GM23338 (cell line): Measurements from ENCODE around the gene DDC.

Experiments
- CREB1 ChIP-seq: fragments of 250-450 bp; sonication (Bioruptor Pico); IDR thresholded peaks from 2 replicates; pipeline ENCODE4 v1.5.0; 2020; ENCODE audit warnings: low read depth, mild to moderate bottlenecking, moderate library complexity
- EZH2 ChIP-seq: fragments of 200-600 bp; sonication (generic); IDR thresholded peaks from one replicate; pipeline ENCODE4 v1.8.0; 2017; ENCODE audit warnings: antibody characterized with exemption, mild to moderate bottlenecking, low read depth; ENCODE audit not compliant: unreplicated experiment
- EZH2phosphoT487 ChIP-seq: fragments of 200-600 bp; sonication (generic); IDR thresholded peaks from one replicate; pipeline ENCODE4 v1.8.1; 2018; ENCODE audit warnings: antibody characterized with exemption; ENCODE audit not compliant: unreplicated experiment
- JUNB ChIP-seq: IDR thresholded peaks from one replicate; pipeline ENCODE4 v1.6.1; 2016; ENCODE audit warnings: antibody characterized with exemption; ENCODE audit not compliant: unreplicated experiment
- POLR2AphosphoS5 ChIP-seq: IDR thresholded peaks from 2 replicates; pipeline ENCODE4 v1.6.1; 2016; ENCODE audit warnings: antibody characterized with exemption, low read depth
- STAT1 ChIP-seq: IDR thresholded peaks from one replicate; pipeline ENCODE4 v1.6.1; 2016; ENCODE audit warnings: antibody characterized with exemption; ENCODE audit not compliant: unreplicated experiment
- ZNF114 ChIP-seq: fragments of 250-450 bp; sonication (Bioruptor Pico); IDR thresholded peaks from 2 replicates; pipeline ENCODE4 v1.5.0; 2020; ENCODE audit warnings: mild to moderate bottlenecking, moderate library complexity
- ZNF331 ChIP-seq: fragments of 250-450 bp; sonication (Bioruptor Pico); IDR thresholded peaks from 2 replicates; pipeline ENCODE4 v1.5.0; 2020; ENCODE audit warnings: low read depth, mild to moderate bottlenecking, moderate library complexity
- TF ChIP-seq, protein P1 (sequence below), 2 experiments: fragments of 200-600 bp in 1 of 2; sonication (generic) in 1 of 2; conservative IDR thresholded peaks; 2 replicates each; pipeline versions ENCODE4 v1.5.1 to v1.6.1; 2016 to 2017; ENCODE audit warnings: antibody characterized with exemption in 2 of 2, low read depth in 2 of 2, mild to moderate bottlenecking in 2 of 2, moderate library complexity in 1 of 2
- TF ChIP-seq, protein P2 (sequence below): IDR thresholded peaks from one replicate; pipeline ENCODE4 v1.6.1; 2018; ENCODE audit warnings: antibody characterized with exemption; ENCODE audit not compliant: unreplicated experiment
- TF ChIP-seq, protein P3 (sequence below): IDR thresholded peaks from 2 replicates; pipeline ENCODE4 v1.6.1; 2016; ENCODE audit warnings: antibody characterized with exemption

DNA sequence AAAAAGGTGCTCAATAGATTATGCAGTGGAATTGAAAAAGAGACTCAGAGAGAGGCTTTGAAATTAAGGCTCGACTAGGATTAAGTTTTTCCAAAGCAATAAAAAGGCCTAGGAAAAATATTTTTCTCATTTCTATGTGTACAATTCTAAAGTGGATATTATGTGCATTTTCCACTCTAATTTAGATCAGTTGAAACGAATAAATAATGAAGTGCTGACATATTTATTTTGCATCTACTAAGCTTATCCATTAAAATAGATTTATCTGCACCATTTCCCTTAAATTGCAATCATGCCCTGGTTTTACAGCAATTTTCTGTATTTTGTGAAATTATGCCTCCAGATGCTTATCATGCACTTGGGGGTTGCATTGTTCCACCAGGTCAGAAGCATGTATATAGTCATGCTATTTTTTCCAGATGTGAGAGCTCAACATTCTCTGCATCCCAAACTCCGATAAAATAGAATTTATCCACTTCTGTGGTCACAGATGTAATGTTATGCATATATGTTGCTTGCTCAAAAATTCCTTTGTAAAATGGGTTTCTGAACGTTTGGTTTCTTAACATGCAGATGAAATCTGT lies 133.4 kb downstream of the DDC start:
- TF ChIP-seq, protein P1, sequence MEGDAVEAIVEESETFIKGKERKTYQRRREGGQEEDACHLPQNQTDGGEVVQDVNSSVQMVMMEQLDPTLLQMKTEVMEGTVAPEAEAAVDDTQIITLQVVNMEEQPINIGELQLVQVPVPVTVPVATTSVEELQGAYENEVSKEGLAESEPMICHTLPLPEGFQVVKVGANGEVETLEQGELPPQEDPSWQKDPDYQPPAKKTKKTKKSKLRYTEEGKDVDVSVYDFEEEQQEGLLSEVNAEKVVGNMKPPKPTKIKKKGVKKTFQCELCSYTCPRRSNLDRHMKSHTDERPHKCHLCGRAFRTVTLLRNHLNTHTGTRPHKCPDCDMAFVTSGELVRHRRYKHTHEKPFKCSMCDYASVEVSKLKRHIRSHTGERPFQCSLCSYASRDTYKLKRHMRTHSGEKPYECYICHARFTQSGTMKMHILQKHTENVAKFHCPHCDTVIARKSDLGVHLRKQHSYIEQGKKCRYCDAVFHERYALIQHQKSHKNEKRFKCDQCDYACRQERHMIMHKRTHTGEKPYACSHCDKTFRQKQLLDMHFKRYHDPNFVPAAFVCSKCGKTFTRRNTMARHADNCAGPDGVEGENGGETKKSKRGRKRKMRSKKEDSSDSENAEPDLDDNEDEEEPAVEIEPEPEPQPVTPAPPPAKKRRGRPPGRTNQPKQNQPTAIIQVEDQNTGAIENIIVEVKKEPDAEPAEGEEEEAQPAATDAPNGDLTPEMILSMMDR (conservative IDR thresholded peaks at IDR 0.05; ENCODE audit: low read depth in 2 of 2): no peak
- TF ChIP-seq POLR2AphosphoS5 (no peak), EZH2 (no peak), ZNF114 (CRISPR knock-in tag) (no peak), JUNB (no peak), CREB1 (CRISPR knock-in tag) (no peak), EZH2phosphoT487 (no peak), STAT1 (no peak), ZNF331 (CRISPR knock-in tag) (no peak)
- TF ChIP-seq, protein P2, sequence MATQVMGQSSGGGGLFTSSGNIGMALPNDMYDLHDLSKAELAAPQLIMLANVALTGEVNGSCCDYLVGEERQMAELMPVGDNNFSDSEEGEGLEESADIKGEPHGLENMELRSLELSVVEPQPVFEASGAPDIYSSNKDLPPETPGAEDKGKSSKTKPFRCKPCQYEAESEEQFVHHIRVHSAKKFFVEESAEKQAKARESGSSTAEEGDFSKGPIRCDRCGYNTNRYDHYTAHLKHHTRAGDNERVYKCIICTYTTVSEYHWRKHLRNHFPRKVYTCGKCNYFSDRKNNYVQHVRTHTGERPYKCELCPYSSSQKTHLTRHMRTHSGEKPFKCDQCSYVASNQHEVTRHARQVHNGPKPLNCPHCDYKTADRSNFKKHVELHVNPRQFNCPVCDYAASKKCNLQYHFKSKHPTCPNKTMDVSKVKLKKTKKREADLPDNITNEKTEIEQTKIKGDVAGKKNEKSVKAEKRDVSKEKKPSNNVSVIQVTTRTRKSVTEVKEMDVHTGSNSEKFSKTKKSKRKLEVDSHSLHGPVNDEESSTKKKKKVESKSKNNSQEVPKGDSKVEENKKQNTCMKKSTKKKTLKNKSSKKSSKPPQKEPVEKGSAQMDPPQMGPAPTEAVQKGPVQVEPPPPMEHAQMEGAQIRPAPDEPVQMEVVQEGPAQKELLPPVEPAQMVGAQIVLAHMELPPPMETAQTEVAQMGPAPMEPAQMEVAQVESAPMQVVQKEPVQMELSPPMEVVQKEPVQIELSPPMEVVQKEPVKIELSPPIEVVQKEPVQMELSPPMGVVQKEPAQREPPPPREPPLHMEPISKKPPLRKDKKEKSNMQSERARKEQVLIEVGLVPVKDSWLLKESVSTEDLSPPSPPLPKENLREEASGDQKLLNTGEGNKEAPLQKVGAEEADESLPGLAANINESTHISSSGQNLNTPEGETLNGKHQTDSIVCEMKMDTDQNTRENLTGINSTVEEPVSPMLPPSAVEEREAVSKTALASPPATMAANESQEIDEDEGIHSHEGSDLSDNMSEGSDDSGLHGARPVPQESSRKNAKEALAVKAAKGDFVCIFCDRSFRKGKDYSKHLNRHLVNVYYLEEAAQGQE: no peak
- TF ChIP-seq, protein P3, sequence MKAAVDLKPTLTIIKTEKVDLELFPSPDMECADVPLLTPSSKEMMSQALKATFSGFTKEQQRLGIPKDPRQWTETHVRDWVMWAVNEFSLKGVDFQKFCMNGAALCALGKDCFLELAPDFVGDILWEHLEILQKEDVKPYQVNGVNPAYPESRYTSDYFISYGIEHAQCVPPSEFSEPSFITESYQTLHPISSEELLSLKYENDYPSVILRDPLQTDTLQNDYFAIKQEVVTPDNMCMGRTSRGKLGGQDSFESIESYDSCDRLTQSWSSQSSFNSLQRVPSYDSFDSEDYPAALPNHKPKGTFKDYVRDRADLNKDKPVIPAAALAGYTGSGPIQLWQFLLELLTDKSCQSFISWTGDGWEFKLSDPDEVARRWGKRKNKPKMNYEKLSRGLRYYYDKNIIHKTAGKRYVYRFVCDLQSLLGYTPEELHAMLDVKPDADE: no peak
